ENCODE data around the gene ADGRG6.

The ADGRG6 gene

DNA sequence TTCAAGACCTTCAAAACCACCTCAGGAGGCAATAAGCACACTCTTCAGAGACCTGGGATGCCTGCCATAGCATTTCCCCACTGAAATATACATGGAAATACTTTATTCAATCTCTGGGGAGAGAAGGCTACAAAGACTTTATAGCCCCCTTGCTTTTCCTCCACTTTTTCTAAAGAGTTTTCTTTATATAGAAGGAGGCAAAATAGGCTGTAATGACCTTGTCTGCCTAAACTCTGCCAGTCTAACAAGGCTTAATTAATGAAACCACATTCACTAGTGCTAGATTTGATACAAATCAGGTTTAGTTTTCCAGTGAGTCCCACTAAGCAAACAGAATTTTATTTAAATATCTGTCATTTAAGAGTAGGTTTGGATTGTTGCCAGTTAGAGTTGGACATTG lies 114.9 kb downstream of the ADGRG6 start (continued):
- TF ChIP-seq SCRT2 (tag by site-specific recombination; IDR thresholded peaks at IDR 0.05), result no peak
- no peak for TF ChIP-seq AEBP2 (tag by site-specific recombination; IDR thresholded peaks at IDR 0.05; ENCODE audit: borderline replicate concordance)
- no peak for TF ChIP-seq IKZF3 (tag by site-specific recombination; IDR thresholded peaks at IDR 0.05)
- no peak for TF ChIP-seq ZNF501 (tag by site-specific recombination; IDR thresholded peaks at IDR 0.05)
- TF ChIP-seq ZNF341 (tag by site-specific recombination; IDR thresholded peaks at IDR 0.05; ENCODE audit: low read depth), result no peak
- no peak for TF ChIP-seq ZNF324 (tag by site-specific recombination; IDR thresholded peaks at IDR 0.05)

DNA sequence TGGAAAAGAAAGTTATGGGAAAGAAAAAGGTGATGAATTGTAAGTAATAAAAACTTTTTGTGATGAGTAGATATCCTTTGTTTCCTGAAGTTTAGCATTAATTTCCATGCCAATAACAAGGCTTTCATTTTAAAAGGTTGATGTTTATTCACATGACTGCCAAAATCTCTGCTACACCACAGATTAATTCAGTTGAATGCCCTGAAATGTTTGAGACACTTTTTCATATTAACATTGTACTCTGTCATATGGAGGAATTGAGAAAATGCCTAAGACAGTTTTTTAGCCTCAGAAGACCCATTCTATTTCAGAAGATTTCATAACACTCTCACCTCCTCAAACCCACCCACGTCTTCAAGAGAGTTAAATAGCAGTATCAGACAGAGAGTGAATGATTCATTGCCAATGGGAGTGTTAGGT lies 115.5 kb downstream of the ADGRG6 start:
- CTCF ChIA-PET, result no interaction called here
- Histone ChIP-seq H3K4me1 (ENCODE audit: control insufficient read depth, insufficient read depth, low read length) (peaks cover 2% of the 10 kb centered on the region), H3K9me3 (ENCODE audit: control insufficient read depth, insufficient read depth, low read depth, low read length) (no peaks in the 10 kb centered on the region), H3K4me3 (ENCODE audit: low read depth, low read length) (no peak overlapping the region), H3K36me3 (ENCODE audit: control insufficient read depth in 2 of 2, insufficient read depth in 1 of 2, low read length in 2 of 2) (no peaks in the 10 kb centered on the region; a peak in 1 of 3 replicates), H3K27ac (ENCODE audit: extremely low read depth, low read depth, low read length) (no peak overlapping the region)
- TF ChIP-seq ZBTB6 (tag by site-specific recombination; IDR thresholded peaks at IDR 0.05) (no peak), ZNF148 (tag by site-specific recombination; IDR thresholded peaks at IDR 0.05; ENCODE audit: borderline replicate concordance) (no peak), OVOL3 (tag by site-specific recombination; IDR thresholded peaks at IDR 0.05) (no peak), ATF2 (tag by site-specific recombination; IDR thresholded peaks at IDR 0.05; ENCODE audit: low read depth) (no peak), ZNF707 (tag by site-specific recombination; IDR thresholded peaks at IDR 0.05) (no peak), ZNF664 (tag by site-specific recombination; IDR thresholded peaks at IDR 0.05) (no peak), ZSCAN30 (tag by site-specific recombination; IDR thresholded peaks at IDR 0.05) (no peak), ZNF391 (tag by site-specific recombination; IDR thresholded peaks at IDR 0.05; ENCODE audit: borderline replicate concordance, low read depth) (no peak), ZNF335 (tag by site-specific recombination; conservative IDR thresholded peaks at IDR 0.05) (no peak), ZNF146 (tag by site-specific recombination; IDR thresholded peaks at IDR 0.05) (no peak), ZNF2 (tag by site-specific recombination; IDR thresholded peaks at IDR 0.05) (no peak), ZNF585B (tag by site-specific recombination; IDR thresholded peaks at IDR 0.05) (no peak), EGR2 (tag by site-specific recombination; IDR thresholded peaks at IDR 0.05; ENCODE audit: low read depth) (no peak)
- TF ChIP-seq, protein P1, sequence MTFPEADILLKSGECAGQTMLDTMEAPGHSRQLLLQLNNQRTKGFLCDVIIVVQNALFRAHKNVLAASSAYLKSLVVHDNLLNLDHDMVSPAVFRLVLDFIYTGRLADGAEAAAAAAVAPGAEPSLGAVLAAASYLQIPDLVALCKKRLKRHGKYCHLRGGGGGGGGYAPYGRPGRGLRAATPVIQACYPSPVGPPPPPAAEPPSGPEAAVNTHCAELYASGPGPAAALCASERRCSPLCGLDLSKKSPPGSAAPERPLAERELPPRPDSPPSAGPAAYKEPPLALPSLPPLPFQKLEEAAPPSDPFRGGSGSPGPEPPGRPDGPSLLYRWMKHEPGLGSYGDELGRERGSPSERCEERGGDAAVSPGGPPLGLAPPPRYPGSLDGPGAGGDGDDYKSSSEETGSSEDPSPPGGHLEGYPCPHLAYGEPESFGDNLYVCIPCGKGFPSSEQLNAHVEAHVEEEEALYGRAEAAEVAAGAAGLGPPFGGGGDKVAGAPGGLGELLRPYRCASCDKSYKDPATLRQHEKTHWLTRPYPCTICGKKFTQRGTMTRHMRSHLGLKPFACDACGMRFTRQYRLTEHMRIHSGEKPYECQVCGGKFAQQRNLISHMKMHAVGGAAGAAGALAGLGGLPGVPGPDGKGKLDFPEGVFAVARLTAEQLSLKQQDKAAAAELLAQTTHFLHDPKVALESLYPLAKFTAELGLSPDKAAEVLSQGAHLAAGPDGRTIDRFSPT (tag by site-specific recombination; IDR thresholded peaks at IDR 0.05), result no peak
- TF ChIP-seq, protein P2, sequence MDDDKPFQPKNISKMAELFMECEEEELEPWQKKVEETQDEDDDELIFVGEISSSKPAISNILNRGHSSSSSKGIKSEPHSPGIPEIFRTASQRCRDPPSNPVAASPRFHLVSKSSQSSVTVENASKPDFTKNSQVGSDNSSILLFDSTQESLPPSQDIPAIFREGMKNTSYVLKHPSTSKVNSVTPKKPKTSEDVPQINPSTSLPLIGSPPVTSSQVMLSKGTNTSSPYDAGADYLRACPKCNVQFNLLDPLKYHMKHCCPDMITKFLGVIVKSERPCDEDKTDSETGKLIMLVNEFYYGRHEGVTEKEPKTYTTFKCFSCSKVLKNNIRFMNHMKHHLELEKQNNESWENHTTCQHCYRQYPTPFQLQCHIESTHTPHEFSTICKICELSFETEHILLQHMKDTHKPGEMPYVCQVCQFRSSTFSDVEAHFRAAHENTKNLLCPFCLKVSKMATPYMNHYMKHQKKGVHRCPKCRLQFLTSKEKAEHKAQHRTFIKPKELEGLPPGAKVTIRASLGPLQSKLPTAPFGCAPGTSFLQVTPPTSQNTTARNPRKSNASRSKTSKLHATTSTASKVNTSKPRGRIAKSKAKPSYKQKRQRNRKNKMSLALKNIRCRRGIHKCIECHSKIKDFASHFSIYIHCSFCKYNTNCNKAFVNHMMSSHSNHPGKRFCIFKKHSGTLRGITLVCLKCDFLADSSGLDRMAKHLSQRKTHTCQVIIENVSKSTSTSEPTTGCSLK (tag by site-specific recombination; IDR thresholded peaks at IDR 0.05), result no peak
- POLR2A ChIA-PET, result no interaction called here
